Keratinocyte (primary cell): ENCODE measurements around the gene GJA9. TPM values are rescaled to one million over a fixed set of nuclear protein-coding genes. Genes with fewer than 3 reads are reported as not detected.

Experiments
- DNase-seq: peaks from one replicate; pipeline ENCODE4 v3.0.0-alpha.2; 2011; ENCODE audit warnings: low read depth, missing footprints, low spot score
- FAIRE-seq: peaks from 2 replicates; lab custom pipeline; 2011; peaks lifted over from hg19 to GRCh38; lab: Jason Lieb, UNC
- H2AFZ ChIP-seq: 2 replicates; pipeline ENCODE4 v1.6.0; 2012; ENCODE audit warnings: low read length, control low read depth, inconsistent platforms; ENCODE audit not compliant: control insufficient read depth
- H3K27ac ChIP-seq: 2 replicates; pipeline ENCODE4 v1.5.1; 2011; ENCODE audit warnings: low read length; ENCODE audit not compliant: control insufficient read depth, insufficient read depth
- H3K27me3 ChIP-seq: 3 replicates; pipeline ENCODE4 v1.6.0; 2011; ENCODE audit warnings: low read length; ENCODE audit not compliant: control insufficient read depth, insufficient read depth; ENCODE audit errors: extremely low read depth
- H3K36me3 ChIP-seq, 2 experiments: 2 replicates in 1 of 2; 3 replicates in 1 of 2; pipeline ENCODE4 v1.5.1; 2011; ENCODE audit warnings: low read length in 2 of 2, mild to moderate bottlenecking in 1 of 2; ENCODE audit not compliant: control insufficient read depth in 2 of 2, insufficient read depth in 2 of 2; ENCODE audit errors: extremely low read depth in 1 of 2
- H3K4me1 ChIP-seq: 3 replicates; pipeline ENCODE4 v1.5.1; 2011; ENCODE audit warnings: low read length; ENCODE audit not compliant: control insufficient read depth, insufficient read depth; ENCODE audit errors: extremely low read depth
- H3K4me2 ChIP-seq: 3 replicates; pipeline ENCODE4 v1.6.0; 2011; ENCODE audit warnings: low read depth, low read length; ENCODE audit not compliant: control insufficient read depth, insufficient read depth; ENCODE audit errors: extremely low read depth
- H3K4me3 ChIP-seq, 3 experiments: fragments of 200-600 bp in 1 of 3; sonication (generic) in 1 of 3; 2 replicates in 2 of 3; 3 replicates in 1 of 3; pipeline ENCODE4 v1.5.1; 2011 to 2016; ENCODE audit warnings: low read length in 3 of 3, mild to moderate bottlenecking in 3 of 3, control low read depth in 2 of 3, inconsistent platforms in 1 of 3, low read depth in 1 of 3, mixed read lengths in 1 of 3, mixed run types in 1 of 3, moderate library complexity in 1 of 3; ENCODE audit not compliant: control insufficient read depth in 2 of 3, insufficient read depth in 2 of 3; ENCODE audit errors: extremely low read depth in 1 of 3
- H3K79me2 ChIP-seq: 2 replicates; pipeline ENCODE4 v1.6.0; 2012; ENCODE audit warnings: low read length; ENCODE audit not compliant: control insufficient read depth, insufficient read depth
- H3K9ac ChIP-seq: 3 replicates; pipeline ENCODE4 v1.6.0; 2011; ENCODE audit warnings: low read length; ENCODE audit not compliant: control insufficient read depth, insufficient read depth; ENCODE audit errors: extremely low read depth
- H3K9me1 ChIP-seq: 3 replicates; pipeline ENCODE4 v1.6.0; 2011; ENCODE audit warnings: low read length; ENCODE audit not compliant: control insufficient read depth, insufficient read depth; ENCODE audit errors: extremely low read depth
- H3K9me3 ChIP-seq: 2 replicates; pipeline ENCODE4 v1.5.1; 2012; ENCODE audit warnings: low read depth, low read length; ENCODE audit not compliant: control insufficient read depth
- H4K20me1 ChIP-seq: 3 replicates; pipeline ENCODE4 v1.6.0; 2011; ENCODE audit warnings: low read length; ENCODE audit not compliant: control insufficient read depth, insufficient read depth; ENCODE audit errors: extremely low read depth
- EZH2 ChIP-seq: IDR thresholded peaks from one replicate; pipeline ENCODE4 v1.6.1; 2012; ENCODE audit warnings: inconsistent platforms, mild to moderate bottlenecking, low read length, moderate library complexity
- dilution Hi-C: fragments of 300-500 bp; cut with MboI; formaldehyde crosslinking; loops from one replicate; pipeline ENCODE4 v1.7.0; 2020; ENCODE audit warnings: low sequenced_read_pairs; ENCODE audit not compliant: extremely low pct_ligation_motif_present
- polyA plus RNA-seq, 5 experiments: library from polyadenylated mRNA; depleted of rRNA in 3 of 5; stranded (reverse) in 3 of 5; stranded (forward) in 1 of 5; unstranded in 1 of 5; fragments of >200 nt; gene quantifications; 1 replicate in 1 of 5; 2 replicates in 3 of 5; 3 replicates in 1 of 5; pipeline versions ENCODE4 v1.2.1 to v1.2.3, GENCODE V29; 2011 to 2012; ENCODE audit warnings: missing spikeins in 2 of 5, low read depth in 1 of 5, low replicate concordance in 1 of 5
- TF ChIP-seq, protein P1 (sequence below), 3 experiments: IDR thresholded peaks in 1 of 3; conservative IDR thresholded peaks in 1 of 3; optimal IDR thresholded peaks in 1 of 3; 2 replicates in 2 of 3; 3 replicates in 1 of 3; pipeline versions ENCODE3 to v1.5.1; 2011; ENCODE audit warnings: low read length in 3 of 3, mild to moderate bottlenecking in 3 of 3, moderate library complexity in 2 of 3, control low read depth in 1 of 3, inconsistent platforms in 1 of 3; ENCODE audit not compliant: insufficient read depth in 2 of 3; ENCODE audit errors: extremely low read depth in 1 of 3

GJA9 gene
- polyA plus RNA-seq, 1 donor (not counting 4 experiments of a cell fraction or from before 2014, with no cell fraction given), result 0.38 TPM

DNA sequence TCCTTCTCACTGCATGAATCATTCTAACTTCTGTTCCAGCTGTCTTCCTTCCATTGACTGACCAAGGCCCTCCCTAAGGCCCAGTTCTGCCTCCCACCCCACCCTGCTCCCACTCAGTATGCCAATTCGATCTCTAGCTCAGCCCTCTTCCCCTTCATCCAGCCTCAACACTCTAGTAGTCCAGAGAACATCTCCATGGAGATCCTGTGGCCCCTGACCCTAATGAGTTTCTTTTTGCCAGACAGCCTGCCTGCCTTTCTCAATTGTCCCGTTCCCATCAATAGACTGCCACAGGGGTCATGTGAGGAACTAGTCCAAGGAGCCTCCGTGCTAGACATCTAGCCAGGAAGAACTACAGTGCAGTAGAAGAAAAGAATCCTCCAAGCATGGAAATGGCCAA is 48.2 kb downstream of the GJA9 start:
- H3K4me1 ChIP-seq, result no peaks in the 10 kb centered on the region
- no peaks in the 10 kb centered on the region for H3K9me3 ChIP-seq
- no peak overlapping the region for H2AFZ ChIP-seq
- peaks cover 3% of the 10 kb centered on the region for H3K27me3 ChIP-seq
- H3K4me2 ChIP-seq, result no peak overlapping the region
- H3K9me1 ChIP-seq, result no peaks in the 10 kb centered on the region
- no peak overlapping the region for H3K9ac ChIP-seq
- dilution Hi-C loops, result no loop called here
- no peak for TF ChIP-seq EZH2
- TF ChIP-seq, protein P1, sequence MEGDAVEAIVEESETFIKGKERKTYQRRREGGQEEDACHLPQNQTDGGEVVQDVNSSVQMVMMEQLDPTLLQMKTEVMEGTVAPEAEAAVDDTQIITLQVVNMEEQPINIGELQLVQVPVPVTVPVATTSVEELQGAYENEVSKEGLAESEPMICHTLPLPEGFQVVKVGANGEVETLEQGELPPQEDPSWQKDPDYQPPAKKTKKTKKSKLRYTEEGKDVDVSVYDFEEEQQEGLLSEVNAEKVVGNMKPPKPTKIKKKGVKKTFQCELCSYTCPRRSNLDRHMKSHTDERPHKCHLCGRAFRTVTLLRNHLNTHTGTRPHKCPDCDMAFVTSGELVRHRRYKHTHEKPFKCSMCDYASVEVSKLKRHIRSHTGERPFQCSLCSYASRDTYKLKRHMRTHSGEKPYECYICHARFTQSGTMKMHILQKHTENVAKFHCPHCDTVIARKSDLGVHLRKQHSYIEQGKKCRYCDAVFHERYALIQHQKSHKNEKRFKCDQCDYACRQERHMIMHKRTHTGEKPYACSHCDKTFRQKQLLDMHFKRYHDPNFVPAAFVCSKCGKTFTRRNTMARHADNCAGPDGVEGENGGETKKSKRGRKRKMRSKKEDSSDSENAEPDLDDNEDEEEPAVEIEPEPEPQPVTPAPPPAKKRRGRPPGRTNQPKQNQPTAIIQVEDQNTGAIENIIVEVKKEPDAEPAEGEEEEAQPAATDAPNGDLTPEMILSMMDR (optimal IDR thresholded peaks at IDR 0.05 in 1 of 3, IDR thresholded peaks at IDR 0.05 in 1 of 3, conservative IDR thresholded peaks at IDR 0.05 in 1 of 3; ENCODE audit: extremely low read depth in 1 of 3, insufficient read depth in 2 of 3, low read length in 3 of 3), result no peak
- no peaks in the 10 kb centered on the region for H3K36me3 ChIP-seq
- no peak overlapping the region for H3K4me3 ChIP-seq
- H3K27ac ChIP-seq, result no peak overlapping the region
- DNase-seq (no peak), FAIRE-seq (no peak)
- H4K20me1 ChIP-seq, result no peaks in the 10 kb centered on the region
- H3K79me2 ChIP-seq, result no peaks in the 10 kb centered on the region

GRCh38 chr1:38832370-38832734 is 49.0 kb downstream of the GJA9 start:
- H3K79me2 ChIP-seq, result no peaks in the 10 kb centered on the region
- no peak for FAIRE-seq

More at GRCh38 chr1:38832370-38832734, 49.0 kb downstream of the GJA9 start:
- H3K27me3 ChIP-seq, result peaks cover 3% of the 10 kb centered on the region
- no peaks in the 10 kb centered on the region for H3K9me1 ChIP-seq
- no peaks in the 10 kb centered on the region for H3K36me3 ChIP-seq
- H3K4me2 ChIP-seq, result no peak overlapping the region
- H3K9me3 ChIP-seq, result no peaks in the 10 kb centered on the region
- no peaks in the 10 kb centered on the region for H4K20me1 ChIP-seq
- H2AFZ ChIP-seq, result no peak overlapping the region
- DNase-seq, result no peak
- no peak for TF ChIP-seq EZH2
- TF ChIP-seq, protein P1 (optimal IDR thresholded peaks at IDR 0.05 in 1 of 3, IDR thresholded peaks at IDR 0.05 in 1 of 3, conservative IDR thresholded peaks at IDR 0.05 in 1 of 3; ENCODE audit: extremely low read depth in 1 of 3, insufficient read depth in 2 of 3, low read length in 3 of 3), result no peak
- H3K27ac ChIP-seq, result no peak overlapping the region
- no peak overlapping the region for H3K4me3 ChIP-seq
- dilution Hi-C loops, result no loop called here
- no peaks in the 10 kb centered on the region for H3K4me1 ChIP-seq
- H3K9ac ChIP-seq, result no peak overlapping the region
